Forelimb muscle (tissue), 1 donor: Measurements from ENCODE around the gene ATG2A. TPM values are rescaled to one million over a fixed set of nuclear protein-coding genes. Genes with fewer than 3 reads are reported as not detected.

Experiments used
- DNase-seq: peaks from one replicate; pipeline ENCODE4 v3.0.0-alpha.2; 2013; ENCODE audit warnings: low read depth
- polyA plus RNA-seq: library from polyadenylated mRNA; unstranded; fragments of 120-200 nt; gene quantifications from one replicate; pipeline ENCODE4 v1.2.1, GENCODE V29; 2013; ENCODE audit not compliant: insufficient read length

The ATG2A gene
- 12.0 TPM for polyA plus RNA-seq

DNA sequence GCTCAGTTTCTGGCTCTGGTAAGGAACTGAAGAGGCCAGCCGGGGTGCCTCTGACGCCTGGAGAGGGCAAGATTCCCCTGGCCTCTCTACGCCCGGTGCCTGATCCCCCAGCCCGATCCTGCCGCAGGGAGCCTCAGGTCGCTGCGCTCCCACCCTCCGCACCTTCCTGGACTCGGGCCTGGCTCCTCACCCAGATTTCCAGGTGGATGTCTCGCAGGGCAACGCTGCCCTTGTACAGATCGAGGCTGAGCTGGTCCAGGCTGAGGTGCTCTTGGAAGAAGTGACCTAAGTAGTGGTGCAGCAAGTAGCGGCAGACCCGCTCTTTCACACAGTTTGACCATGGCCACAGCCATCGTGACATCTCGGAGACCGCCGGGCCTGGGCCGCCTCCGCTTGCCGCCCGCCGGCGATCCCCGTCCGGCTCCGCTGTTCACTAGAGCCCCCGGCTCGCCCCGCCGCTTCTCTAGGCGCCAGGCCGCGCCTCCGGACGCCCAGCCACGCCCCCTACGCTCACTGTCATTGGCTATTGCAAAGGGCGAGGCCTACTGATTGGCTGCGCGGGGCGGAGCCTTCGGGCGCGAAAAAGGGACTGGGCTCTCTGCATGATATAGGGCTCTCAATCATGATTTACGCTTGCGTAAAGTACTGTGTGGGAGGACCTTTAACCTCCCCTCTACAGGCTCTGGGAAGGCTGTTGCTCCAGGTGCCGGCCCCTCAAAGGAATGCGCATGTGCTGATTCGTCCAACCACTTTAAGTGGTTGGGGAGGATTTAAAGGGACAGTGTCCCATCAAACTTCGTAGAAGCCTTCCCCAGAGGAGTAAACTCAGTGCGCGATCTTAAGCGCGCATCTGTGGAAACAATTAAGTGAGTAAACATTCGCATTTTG lies at the start of gene ATG2A:
Gene ATG2A, minus strand, starts transcription at position 435 of the 888 bp plus-strand sequence. Its CDS starts 74 bp downstream, at position 361.
- DNase-seq = peak; percentile 99

DNA sequence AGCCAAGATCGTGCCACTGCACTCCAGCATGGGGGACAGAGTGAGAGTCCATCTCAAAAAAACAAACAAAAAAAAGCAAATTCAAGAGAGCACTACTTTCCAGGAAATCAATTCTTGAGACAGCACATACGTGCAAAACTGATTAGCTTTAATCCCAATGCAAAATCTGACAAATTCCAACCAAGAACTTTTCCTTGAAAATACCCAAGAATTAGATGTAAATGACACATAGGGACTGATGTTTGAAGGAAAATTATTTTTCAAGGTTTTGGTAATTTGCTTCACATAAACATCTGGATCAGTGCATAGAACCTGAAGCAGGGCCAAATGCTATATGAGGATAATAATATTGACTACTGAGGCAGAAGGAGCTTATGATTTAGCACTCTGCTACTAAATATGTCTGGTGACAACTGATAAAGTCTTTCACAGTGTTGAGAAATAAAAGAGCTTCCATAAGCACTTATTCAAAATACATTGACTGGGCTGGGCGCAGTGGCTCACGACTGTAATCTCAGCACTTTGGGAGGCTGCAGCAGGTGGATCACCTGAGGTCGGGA lies 46.1 kb upstream of the ATG2A start:
- no peak for DNase-seq

DNA sequence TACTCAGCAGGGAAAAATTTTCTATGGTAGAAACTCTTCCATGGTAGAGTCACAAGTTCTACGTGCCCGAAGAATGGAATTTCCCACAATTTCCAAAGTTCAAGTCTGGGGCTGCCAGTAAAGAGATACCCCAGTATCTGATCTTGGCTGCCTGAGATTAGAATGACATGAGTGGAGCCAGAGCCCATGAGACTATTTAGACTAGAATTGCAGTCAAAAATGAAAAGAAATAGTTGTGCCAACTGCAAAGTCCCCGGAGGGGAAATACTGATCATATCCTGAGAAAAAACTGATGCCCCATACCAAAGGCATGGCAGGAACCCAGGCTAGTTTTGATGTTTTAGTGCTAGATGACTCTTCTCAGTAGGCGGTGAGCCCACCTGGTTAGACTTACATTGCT lies 43.7 kb upstream of the ATG2A start:
- DNase-seq = no peak

DNA sequence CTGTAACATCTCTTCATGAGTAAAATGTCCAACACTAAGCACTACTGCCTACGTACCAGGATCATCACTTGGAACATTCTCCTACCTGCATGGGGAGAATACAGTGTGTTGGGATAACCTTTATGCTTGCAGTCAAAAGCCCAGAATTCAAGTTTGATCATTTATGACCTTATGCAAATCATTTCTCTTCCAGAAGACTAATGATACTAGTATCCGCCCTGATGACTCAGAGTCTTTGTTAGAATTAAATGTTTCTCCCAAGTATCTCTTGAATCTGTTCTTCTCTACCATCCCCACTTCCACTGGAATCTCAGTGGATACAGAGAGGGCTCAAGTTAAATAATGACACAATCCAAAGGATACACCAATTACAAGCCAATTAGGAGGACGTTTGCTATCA lies 42.5 kb upstream of the ATG2A start:
- DNase-seq = no peak

DNA sequence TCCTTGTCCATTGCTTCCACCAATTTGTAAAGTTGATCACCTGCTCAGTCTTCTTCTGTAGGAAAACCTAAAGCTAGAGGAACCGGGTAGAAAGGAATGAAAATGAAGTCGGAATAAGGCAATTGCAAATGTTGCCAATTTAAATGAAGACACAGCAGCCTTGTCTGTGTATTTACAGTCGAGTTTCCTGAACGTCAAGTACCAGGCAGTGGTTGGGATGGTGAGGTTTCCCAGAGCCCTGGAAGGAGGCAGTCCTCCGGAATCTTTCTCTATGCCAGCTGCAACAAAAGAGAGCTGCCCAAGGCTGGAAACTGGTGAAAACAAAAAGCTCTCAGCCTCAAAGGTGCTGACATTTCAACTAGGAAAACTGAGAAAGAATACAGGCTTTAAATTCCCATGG lies 37.2 kb upstream of the ATG2A start:
- no peak for DNase-seq

DNA sequence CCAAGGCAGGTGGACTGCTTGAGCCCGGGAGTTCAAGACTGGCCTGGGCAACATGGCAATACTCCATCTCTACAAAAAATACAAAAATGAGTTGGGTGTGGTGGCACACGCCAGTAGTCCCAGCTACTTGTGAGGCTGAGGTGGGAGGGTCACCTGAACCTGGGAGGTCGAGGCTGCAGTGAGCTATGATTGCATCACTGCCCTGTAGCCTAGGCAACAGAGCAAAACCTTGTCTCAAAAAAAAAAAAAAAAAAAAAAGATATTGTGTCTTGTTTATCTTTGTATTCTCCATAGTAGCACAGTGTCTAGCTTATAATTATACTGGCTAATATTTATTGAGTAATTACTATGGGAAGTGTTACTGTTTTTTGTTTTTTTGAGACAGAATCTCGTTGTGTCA lies 34.5 kb upstream of the ATG2A start:
- DNase-seq = no peak

DNA sequence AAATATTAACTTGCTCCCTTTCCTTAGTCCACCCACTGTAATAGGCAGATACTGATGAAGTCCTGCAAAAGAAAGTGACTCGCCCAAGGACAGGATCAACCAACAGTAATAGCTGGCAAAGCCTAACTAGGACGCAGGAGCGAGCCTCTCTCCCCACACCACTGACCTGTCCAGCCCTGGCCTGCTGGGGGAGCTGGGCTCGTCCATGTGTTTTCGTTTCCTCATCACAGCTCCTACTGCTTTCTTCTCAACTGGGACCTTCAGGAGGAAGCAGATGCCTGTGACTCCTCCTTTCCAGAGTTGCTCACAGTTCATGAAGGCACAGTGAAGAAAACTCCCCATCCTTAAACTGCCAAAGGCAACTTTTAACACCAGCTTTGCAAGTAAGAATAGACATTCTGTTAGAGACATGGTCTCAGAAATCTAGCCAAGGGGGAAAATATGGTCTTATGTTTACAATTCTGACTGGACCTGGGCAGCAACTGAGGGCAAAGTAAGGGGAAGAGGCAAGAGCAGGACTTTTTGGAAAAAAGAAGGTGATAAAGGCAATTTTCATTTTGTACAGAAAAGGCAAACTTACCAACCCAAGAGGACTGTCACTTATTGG lies 30.3 kb upstream of the ATG2A start:
- DNase-seq = no peak

DNA sequence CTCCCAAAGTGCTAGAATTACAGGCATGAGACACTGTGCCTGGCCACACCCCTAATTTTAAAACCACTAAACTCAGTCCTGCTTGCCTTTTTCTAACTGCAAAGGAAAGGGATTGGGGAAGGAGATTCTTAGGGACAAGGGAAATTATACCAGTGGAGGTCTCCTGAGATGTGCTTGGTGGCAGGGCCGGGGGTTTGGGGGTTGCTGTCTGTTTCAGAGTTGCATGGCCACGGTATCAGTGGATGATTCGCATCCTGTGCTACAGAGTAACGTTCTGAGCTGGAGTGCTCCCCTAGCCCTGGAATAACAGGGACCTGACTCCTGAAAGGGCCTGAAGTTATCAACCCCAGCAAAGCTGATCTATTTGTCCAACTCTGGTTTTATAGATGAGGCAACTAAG lies 19.5 kb upstream of the ATG2A start:
- no peak for DNase-seq

DNA sequence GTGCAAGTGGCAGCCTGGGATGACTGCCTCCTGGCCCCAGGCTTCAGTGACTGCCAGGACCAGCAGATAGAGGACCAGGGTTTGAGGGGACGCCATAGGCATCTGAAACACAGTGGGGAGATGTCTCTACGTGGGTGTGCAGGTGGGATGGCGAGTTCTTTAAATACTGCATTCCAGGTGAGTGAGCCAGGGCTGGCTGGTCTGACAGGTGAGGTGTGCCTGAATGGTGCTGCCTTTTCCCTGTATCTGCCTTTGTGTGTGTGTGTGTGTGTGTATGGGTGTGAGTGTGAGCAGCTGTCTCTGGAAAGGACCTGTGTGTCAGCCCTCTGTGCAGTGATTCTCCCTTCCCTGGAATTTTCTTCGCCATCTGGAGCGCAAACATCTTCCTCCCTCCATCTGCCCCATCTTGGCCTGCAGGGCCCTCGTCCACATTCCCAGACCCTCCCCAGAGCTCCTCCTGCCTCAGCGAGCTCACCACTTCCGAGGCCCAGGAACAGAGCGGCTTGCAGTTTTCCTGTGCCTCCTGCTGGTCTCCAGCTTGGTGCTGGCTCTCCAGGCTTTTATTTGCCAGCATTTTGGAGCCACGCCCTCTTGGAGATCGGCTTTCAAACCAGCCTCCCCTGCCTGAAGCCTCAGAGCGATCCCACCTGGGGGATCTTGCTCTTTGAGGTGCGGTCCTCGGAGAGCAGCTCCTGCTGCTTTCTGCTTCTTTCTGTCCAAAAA lies 18.5 kb upstream of the ATG2A start, which contains the start of gene GPHA2:
Gene GPHA2, minus strand, starts transcription at position 535 of the 723 bp plus-strand sequence. Its CDS starts 433 bp downstream, at position 102.
- no peak for DNase-seq

DNA sequence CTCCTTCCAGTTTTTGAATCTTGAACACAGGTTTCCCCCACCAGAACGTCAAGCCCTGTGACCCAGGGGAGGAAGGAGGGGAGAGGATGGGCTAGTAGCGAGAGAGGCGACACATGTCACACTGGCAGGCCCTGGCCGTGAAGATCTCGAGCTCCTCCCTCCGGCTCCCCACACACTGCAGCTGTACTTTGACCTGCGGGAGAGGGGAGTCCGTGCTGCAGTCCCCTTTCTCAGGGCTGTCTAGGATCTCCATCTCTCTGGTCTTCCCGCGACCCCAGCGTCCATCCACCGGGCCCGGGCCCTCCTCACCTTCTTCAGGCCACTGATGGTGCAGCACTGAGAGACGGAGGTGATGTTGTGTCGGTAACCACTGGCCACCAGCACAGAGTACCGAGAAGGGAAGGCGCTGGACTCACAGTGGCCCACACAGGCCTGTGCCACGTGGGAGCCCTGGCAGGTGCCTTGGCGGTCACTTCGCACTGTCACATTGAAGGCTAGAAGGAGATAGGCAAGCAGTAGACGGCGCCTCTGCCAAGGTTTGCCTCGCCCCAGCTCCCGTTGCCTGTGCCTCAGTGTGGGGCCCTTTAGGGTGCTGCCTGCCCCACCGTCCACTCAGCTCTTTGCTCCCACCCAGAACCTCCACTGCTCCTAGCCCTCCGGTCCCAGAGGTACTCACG lies 17.8 kb upstream of the ATG2A start:
- DNase-seq = no peak

DNA sequence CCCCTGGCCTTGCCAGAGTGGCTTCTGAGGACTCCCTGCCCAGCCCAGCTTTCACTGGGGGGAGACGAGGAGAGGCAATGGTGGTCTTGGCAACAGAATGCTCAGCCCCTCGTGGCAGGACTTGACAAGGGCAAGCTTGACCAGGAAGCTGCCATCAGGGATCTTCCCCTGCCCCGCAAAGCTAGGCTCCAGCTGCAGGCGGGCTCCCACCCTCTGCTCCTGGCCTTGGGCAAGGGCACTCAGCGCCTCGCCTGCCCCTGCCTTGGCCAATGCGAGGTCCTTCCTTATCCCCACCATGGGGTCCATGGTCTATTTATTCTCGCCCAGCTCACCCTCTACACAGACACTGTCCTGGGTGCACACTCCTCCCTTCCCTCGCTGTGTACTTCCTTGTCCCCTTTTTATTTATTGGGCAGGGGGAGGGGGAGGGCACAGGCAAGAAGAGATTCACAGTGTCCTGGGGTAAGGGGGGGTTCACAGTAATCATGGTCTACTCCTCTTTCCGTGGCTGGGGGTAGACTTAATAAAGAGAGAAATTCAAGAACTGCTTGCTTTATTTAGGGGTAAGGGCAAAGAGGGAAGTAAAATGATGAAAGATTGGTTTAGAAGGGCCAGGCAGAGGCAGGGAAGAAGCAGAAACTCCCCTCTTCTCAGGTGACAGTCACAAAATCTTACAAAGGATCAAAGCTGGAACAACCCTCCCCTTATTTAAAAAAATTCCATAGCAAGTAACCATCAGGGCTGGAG lies 17.1 kb upstream of the ATG2A start:
- no peak for DNase-seq

DNA sequence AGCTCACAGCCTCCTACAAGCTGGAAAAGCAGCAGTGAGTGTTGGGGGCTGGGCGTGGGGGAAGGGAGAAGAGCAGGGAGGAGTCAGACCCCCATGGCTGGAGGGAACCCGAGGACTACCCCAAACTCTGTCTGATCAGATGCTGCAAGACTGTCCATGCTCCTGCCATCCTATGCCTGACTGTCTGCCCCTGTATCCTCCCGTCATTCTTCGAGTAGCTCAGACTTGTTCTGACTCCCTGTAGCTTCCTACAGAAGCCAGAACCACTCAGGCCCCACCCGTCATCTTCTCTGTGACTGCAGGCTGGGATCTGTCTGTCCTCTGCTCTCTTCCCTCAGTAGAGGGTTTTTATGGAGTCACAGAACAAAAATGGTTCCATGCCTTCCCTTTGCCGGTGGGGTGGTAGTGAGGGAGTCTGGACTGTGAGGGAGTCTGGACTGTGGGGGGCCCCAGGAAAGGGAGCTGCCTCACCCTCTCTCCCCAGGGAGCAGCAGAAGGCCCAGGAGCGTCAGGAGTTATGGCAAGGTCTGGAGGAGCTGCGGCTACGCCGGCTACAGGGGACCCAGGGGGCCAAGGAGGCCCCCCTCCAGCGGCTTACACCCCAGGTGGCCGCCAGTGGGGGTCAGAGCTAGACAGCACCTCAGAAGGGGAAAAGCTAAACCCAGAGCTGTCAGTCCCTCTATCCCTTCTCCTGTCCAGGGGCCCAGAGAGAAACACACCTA lies 16.4 kb upstream of the ATG2A start:
- no peak for DNase-seq

DNA sequence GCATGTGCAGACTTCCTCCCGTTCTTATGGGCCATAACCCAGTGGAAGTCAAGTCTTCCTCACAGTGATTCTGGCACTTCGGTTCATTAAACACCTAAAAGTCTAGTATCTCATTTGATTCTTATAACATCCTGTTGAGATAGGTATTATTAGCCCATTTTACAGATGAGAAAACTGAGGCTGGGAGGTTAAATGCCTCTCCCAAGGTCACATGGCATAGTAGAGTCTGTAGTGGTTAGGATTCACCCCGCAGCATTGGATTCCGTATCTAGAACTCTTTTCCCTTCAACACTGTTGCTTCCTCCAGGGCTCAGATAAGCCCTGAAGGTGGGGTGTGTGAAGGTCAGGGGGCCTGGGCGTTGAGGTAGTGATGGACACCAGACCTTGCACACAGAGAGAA lies 15.3 kb upstream of the ATG2A start:
- no peak for DNase-seq

DNA sequence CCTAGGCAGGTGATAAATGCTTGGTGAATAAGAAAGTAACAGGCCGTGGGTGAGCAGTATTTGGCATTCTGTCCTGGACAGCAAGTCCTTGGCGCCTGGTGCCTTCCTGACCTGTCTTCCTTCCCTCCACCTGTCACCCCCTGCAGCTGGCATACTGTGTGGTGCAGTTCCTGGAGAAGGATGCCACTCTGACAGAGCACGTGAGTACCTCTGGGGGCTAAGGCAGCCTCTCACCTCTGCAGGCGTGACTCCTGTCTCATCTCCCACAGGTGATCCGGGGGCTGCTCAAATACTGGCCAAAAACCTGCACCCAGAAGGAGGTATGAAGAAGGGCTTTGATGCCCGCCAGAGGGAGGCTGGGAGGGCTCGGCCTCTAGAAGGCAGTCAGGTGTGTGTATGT lies 14.3 kb upstream of the ATG2A start:
- no peak for DNase-seq

DNA sequence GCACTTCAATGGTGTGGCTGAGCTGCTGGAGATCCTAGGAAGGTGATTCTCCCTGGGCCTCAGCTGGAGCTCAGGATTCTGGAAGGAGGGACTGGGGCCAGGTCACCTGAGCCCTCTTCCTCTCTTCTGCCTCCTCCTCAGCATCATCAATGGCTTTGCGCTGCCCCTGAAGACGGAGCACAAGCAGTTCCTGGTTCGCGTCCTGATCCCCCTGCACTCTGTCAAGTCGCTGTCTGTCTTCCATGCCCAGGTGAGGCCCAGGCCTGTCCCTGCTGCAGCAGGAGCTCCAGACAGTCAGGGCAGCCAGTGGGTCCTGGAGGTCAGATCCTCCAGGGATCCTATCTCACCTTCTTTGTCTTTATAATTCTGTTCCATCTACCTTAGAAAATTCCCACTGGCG lies 13.3 kb upstream of the ATG2A start:
- DNase-seq = no peak

DNA sequence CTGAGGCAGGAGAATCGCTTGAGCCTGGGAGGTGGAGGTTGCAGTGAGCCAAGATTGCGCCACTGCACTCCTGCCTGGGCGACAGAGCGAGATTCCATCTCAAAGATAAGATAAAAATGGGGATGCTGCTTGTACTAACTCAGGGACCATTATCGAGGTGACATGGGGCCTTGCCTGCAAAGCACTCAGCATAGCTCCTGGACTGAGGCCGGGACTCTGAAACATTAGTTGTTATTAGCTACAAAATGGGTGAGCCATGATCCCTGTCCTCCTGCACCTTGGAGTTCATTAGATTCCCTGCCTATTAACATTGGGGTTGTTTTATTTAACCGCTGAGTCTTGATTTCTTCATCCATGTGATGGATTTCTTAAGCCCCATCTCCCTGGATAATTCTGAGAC lies 12.6 kb upstream of the ATG2A start:
- no peak for DNase-seq

DNA sequence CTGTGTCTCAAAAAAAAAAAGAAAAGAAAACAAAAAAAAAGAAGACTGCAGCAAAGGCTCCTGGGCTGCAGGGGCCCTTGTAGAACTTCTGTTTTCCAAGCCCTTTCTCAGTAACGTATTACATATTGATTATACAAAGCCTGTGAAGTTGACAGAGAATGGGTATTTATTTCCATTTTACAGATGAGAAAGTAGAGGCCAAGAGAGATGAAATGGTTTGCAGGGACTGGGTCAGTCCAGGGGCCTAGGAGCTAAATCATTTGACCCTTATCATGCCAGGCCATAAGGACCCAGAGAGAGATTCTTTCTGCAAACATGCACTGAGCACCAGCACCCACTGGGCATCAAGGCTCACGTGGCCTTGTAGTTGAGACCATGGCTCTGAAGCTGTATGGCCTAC lies 11.9 kb upstream of the ATG2A start:
- no peak for DNase-seq

DNA sequence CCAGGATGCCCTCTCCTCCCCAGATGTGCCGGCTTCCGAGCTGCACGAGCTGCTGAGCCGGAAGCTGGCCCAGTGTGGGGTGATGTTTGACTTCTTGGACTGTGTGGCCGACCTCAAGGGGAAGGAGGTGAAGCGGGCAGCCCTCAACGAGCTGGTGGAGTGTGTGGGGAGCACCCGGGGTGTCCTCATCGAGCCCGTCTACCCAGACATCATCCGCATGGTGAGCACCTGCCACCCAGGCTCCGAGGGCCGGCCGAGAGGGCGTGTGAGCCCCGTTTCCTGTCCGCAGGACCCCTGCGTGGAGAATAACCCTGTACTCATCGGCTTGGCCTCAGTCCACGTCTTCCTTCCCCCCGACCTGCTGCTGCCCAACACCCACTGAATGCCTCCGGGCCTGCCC lies 9.7 kb upstream of the ATG2A start:
- DNase-seq = no peak

DNA sequence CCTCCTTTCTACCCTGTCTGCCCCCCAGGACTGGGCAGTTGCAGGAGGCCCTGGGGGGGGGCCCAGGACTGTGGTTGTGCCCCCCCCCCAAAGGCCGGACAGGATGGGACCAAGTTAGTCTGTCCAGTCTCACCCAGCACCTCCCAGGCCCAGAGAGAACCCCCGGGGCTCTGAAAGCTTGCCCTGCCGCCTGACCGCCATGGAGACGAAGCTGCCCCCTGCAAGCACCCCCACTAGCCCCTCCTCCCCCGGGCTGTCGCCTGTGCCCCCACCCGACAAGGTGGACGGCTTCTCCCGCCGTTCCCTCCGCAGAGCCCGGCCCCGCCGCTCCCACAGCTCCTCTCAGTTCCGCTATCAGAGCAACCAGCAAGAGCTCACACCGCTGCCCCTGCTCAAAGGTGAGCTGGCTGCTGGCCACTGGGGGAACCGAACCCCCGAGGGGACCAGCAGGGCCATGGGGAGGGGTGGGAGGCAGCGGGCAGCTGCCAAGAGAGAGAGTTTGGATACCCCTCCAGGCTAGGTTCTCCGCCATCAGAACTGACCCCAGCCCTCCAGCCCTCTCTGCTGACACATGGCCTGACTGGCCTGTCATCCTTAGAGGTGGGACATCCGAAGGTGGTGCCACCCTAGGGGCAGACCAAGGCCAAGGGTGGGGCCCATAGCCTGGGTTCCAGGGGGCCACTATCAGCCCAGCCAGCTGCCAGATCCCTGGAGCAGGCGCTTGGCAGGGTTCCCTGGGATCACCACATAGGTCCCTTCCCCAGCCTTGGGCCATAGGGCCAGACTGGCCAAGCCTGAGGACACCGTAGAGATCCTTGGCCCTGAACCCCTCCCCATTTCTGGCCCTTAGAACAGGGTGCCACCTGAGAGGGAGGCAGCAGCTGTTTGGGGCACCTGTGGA lies 8.8 kb upstream of the ATG2A start:
- DNase-seq = no peak
